Hepatocyte (in vitro differentiated cells): Measurements from ENCODE around the gene CROCC.

Experiments used
- CTCF ChIP-seq: fragments of 200-600 bp; sonication (generic); IDR thresholded peaks from 2 replicates; pipeline ENCODE4 v1.5.1; 2016; ENCODE audit warnings: antibody characterized with exemption, mild to moderate bottlenecking; ENCODE audit not compliant: poor library complexity
- EZH2 ChIP-seq: fragments of 200-600 bp; sonication (generic); IDR thresholded peaks from 2 replicates; pipeline ENCODE4 v1.6.1; 2016; ENCODE audit warnings: antibody characterized with exemption, mild to moderate bottlenecking, borderline replicate concordance
- EZH2phosphoT487 ChIP-seq: fragments of 200-600 bp; sonication (generic); IDR thresholded peaks from one replicate; pipeline ENCODE4 v1.6.1; 2018; ENCODE audit warnings: antibody characterized with exemption, mild to moderate bottlenecking, low read depth, moderate library complexity; ENCODE audit not compliant: unreplicated experiment, severe bottlenecking

GRCh38 chr1:16888860-16889816, 32.6 kb upstream of the CROCC start:
- TF ChIP-seq CTCF: no peak
- no peak for TF ChIP-seq EZH2
- TF ChIP-seq EZH2phosphoT487: no peak
